ENCODE data around the gene OR4M1.

The OR4M1 gene

DNA sequence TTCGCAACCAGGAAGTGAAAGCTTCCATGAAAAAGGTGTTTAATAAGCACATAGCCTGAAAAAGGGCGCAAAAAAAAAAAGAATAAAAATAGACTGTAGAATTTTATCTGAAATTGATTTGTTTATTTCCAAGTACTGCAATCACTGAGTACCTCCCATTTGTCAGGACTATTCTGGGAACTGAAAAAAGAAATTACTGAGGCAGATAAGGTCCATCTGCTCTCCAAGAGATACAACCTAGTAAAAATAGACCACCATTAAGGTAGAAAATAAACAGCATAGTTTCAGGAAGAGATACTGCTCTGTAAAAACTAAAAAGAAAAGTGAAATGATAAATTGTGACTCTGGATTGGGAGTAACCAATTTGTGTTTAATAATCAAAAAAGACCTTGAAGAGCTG, 55.0 kb downstream of the OR4M1 start:
- TF ChIP-seq, protein P1, sequence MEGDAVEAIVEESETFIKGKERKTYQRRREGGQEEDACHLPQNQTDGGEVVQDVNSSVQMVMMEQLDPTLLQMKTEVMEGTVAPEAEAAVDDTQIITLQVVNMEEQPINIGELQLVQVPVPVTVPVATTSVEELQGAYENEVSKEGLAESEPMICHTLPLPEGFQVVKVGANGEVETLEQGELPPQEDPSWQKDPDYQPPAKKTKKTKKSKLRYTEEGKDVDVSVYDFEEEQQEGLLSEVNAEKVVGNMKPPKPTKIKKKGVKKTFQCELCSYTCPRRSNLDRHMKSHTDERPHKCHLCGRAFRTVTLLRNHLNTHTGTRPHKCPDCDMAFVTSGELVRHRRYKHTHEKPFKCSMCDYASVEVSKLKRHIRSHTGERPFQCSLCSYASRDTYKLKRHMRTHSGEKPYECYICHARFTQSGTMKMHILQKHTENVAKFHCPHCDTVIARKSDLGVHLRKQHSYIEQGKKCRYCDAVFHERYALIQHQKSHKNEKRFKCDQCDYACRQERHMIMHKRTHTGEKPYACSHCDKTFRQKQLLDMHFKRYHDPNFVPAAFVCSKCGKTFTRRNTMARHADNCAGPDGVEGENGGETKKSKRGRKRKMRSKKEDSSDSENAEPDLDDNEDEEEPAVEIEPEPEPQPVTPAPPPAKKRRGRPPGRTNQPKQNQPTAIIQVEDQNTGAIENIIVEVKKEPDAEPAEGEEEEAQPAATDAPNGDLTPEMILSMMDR (IDR thresholded peaks at IDR 0.05; ENCODE audit: low read depth, low read length, poor library complexity, severe bottlenecking) = no peak
- TF ChIP-seq EZH2phosphoT487 (IDR thresholded peaks at IDR 0.05; ENCODE audit: borderline replicate concordance, low read length) = no peak
- no peaks in the 10 kb centered on the region for H3K4me1 ChIP-seq (ENCODE audit: control insufficient read depth, low read length)
- no peaks in the 10 kb centered on the region for H3K36me3 ChIP-seq (ENCODE audit: control insufficient read depth, low read length)
- H3K27ac ChIP-seq (ENCODE audit: low read depth, low read length) = no peak overlapping the region
- no peaks in the 10 kb centered on the region for H4K20me1 ChIP-seq (ENCODE audit: control insufficient read depth, insufficient read depth, low read depth, low read length)
- no peak overlapping the region for H3K4me3 ChIP-seq (ENCODE audit: low read length)
- no peaks in the 10 kb centered on the region for H3F3A ChIP-seq (ENCODE audit: control insufficient read depth, insufficient read depth)
- H3K79me2 ChIP-seq (ENCODE audit: control insufficient read depth, low read length) = no peaks in the 10 kb centered on the region
- H3K9me2 ChIP-seq (replicated peaks; ENCODE audit: control insufficient read depth, low read length) = no peaks in the 10 kb centered on the region
- no peak overlapping the region for H3K4me2 ChIP-seq (ENCODE audit: low read length)
- H3K27me3 ChIP-seq (ENCODE audit: control insufficient read depth, low read length) = no peaks in the 10 kb centered on the region
- H3K9me3 ChIP-seq (ENCODE audit: control insufficient read depth, insufficient read depth, low read length) = no peaks in the 10 kb centered on the region
